H1 (cell line): ENCODE data around the gene CISH. TPM values are rescaled to one million over a fixed set of nuclear protein-coding genes. Genes with fewer than 3 reads are reported as not detected.

Source experiments
- CHD7 ChIP-seq: fragments of 300-600 bp; sonication (generic); IDR thresholded peaks from 2 replicates; pipeline ENCODE4 v1.7.1; 2012; ENCODE audit warnings: low read length, moderate library complexity, mild to moderate bottlenecking, inconsistent platforms; ENCODE audit not compliant: insufficient replicate concordance
- JUND ChIP-seq: IDR thresholded peaks from 2 replicates; pipeline ENCODE4 v1.6.1; 2011; ENCODE audit warnings: mild to moderate bottlenecking, improper control_type of control experiment, low read length
- NANOG ChIP-seq: IDR thresholded peaks from 2 replicates; pipeline ENCODE4 v1.6.1; 2011; ENCODE audit warnings: low read length, low read depth, mild to moderate bottlenecking, inconsistent platforms; ENCODE audit not compliant: insufficient read depth, poor library complexity, severe bottlenecking
- NRF1 ChIP-seq: IDR thresholded peaks from 2 replicates; pipeline ENCODE4 v1.6.1; 2011; ENCODE audit warnings: mild to moderate bottlenecking, low read depth, low read length, improper control_type of control experiment
- POLR2A ChIP-seq, 2 experiments: IDR thresholded peaks; 1 replicate in 1 of 2; 2 replicates in 1 of 2; pipeline ENCODE4 v1.6.1; 2011; ENCODE audit warnings: low read depth in 2 of 2, low read length in 2 of 2, mild to moderate bottlenecking in 2 of 2; ENCODE audit errors: control extremely low read depth in 1 of 2
- POLR2AphosphoS5 ChIP-seq: IDR thresholded peaks from 2 replicates; pipeline ENCODE4 v1.6.1; 2011; ENCODE audit warnings: low read depth, low read length
- SIN3A ChIP-seq, 2 experiments: IDR thresholded peaks in 1 of 2; conservative IDR thresholded peaks in 1 of 2; 2 replicates each; pipeline ENCODE4 v1.6.1; 2011 to 2012; ENCODE audit warnings: low read length in 2 of 2, improper control_type of control experiment in 1 of 2, low read depth in 1 of 2, mild to moderate bottlenecking in 1 of 2
- SIX5 ChIP-seq: IDR thresholded peaks from 2 replicates; pipeline ENCODE4 v1.6.1; 2011; ENCODE audit warnings: mild to moderate bottlenecking, low read depth, low read length
- TEAD4 ChIP-seq: IDR thresholded peaks from 2 replicates; pipeline ENCODE4 v1.6.1; 2012; ENCODE audit warnings: low read depth, low read length, inconsistent platforms, mixed read lengths
- USF2 ChIP-seq: IDR thresholded peaks from 2 replicates; pipeline ENCODE4 v1.6.1; 2011; ENCODE audit warnings: low read length, improper control_type of control experiment
- YY1 ChIP-seq: IDR thresholded peaks from 2 replicates; pipeline ENCODE4 v1.6.1; 2011; ENCODE audit warnings: low read depth, mild to moderate bottlenecking, low read length
- polyA plus RNA-seq, 7 experiments: library from polyadenylated mRNA; depleted of rRNA in 3 of 7; stranded (reverse) in 5 of 7; unstranded in 2 of 7; fragments of >200 nt in 5 of 7; fragments of 200-250 nt in 2 of 7; gene quantifications; 1 replicate in 5 of 7; 2 replicates in 1 of 7; 4 replicates in 1 of 7; pipeline versions ENCODE4 v1.2.1 to v1.2.3, GENCODE V29; 2011 to 2013; ENCODE audit warnings: missing spikeins in 2 of 7, mixed read lengths in 2 of 7
- total RNA-seq: library from RNA; stranded (reverse); fragmentation: NEBNext Ultra II Directional; extraction: Animal tissue kit (Norgen Biotek cat#: 25700); gene quantifications from 2 replicates; pipeline ENCODE4 v1.2.1, GENCODE V29; 2021

The CISH gene
- total and polyA plus RNA-seq, 2 of the 8 experiments (the other 6 are each of a cell fraction or from before 2014, with no cell fraction given), result 1.9 to 2.2 TPM

- TF ChIP-seq CHD7 (no peak), POLR2AphosphoS5 (no peak), YY1 (no peak), JUND (no peak), NANOG (no peak), SIX5 (no peak), POLR2A (IDR thresholded peaks at IDR 0.05; ENCODE audit: control extremely low read depth in 1 of 2, low read depth in 2 of 2, low read length in 2 of 2) (no peak), NRF1 (no peak), SIN3A (conservative IDR thresholded peaks at IDR 0.05 in 1 of 2, IDR thresholded peaks at IDR 0.05 in 1 of 2; ENCODE audit: low read depth in 1 of 2, low read length in 2 of 2) (no peak), USF2 (no peak), TEAD4 (no peak)
These were observed 7.4 kb downstream of the CISH start (continued) for GRCh38 chr3:50604110-50604621.
